Measurements from ENCODE around the gene ABHD17A. TPM values are rescaled to one million over a fixed set of nuclear protein-coding genes. Genes with fewer than 3 reads are reported as not detected.

The ABHD17A gene
- total and polyA plus RNA-seq, 2 of the 8 experiments (the other 6 are each of a cell fraction or from before 2014, with no cell fraction given), result 41.2 to 87.4 TPM

- no peak overlapping the region for H2BK20ac ChIP-seq (ENCODE audit: low read length)
- H3K4me2 ChIP-seq (ENCODE audit: insufficient read depth in 1 of 2, low read depth in 2 of 2, low read length in 2 of 2), result peak overlapping the region; percentile 37 to 58; a peak in 3 of 4 replicates
- H4K20me1 ChIP-seq (replicated peaks in 1 of 2; ENCODE audit: control insufficient read depth in 1 of 2, insufficient read depth in 2 of 2, low read length in 2 of 2), result peaks cover 14 to 23% of the 10 kb centered on the region in 2 experiments
- H3K56ac ChIP-seq (replicated peaks; ENCODE audit: insufficient read length, low read depth, low read length), result no peak overlapping the region
- 80% methylated on average over 26 of the region's 31 CpGs; no CpG with 5 or more reads in 1 of the 2 experiments for WGBS, 2 experiments (ENCODE audit: extremely low coverage in 1 of 2, insufficient coverage in 1 of 2, insufficient read length in 1 of 2, insufficient replicate concordance in 2 of 2, low coverage in 1 of 2, low lambda C conversion rate in 2 of 2, missing lambda C conversion rate in 1 of 2)
- no peak overlapping the region for H3K27ac ChIP-seq (ENCODE audit: low read depth, low read length)
- 0 out of 2 replicates have a peak overlapping the region, but pooled peaks have one; percentile 35 for H2BK5ac ChIP-seq (ENCODE audit: low read depth, low read length)
- H3K9ac ChIP-seq (replicated peaks in 1 of 4; ENCODE audit: extremely low read depth in 1 of 4, low read depth in 3 of 4, low read length in 3 of 4), result no peak overlapping the region
- H3K9me3 ChIP-seq (ENCODE audit: insufficient read depth in 2 of 2, low read depth in 1 of 2, low read length in 1 of 2), result no peaks in the 10 kb centered on the region
- no peak overlapping the region for H2AFZ ChIP-seq (ENCODE audit: low read length)
- peaks cover 0 to 36% (median 28%) of the 10 kb centered on the region in 4 experiments; a peak in 6 of 7 replicates for H3K4me1 ChIP-seq (replicated peaks in 1 of 4; ENCODE audit: control insufficient read depth in 3 of 4, insufficient read depth in 4 of 4, low read length in 3 of 4)
- H3K23ac ChIP-seq (ENCODE audit: insufficient read length), result no peak overlapping the region
- peak overlapping the region in 2 of 4 experiments; percentile 10 to 53; a peak in 3 of 8 replicates for H3K4me3 ChIP-seq (ENCODE audit: extremely low read depth in 1 of 4, insufficient read depth in 2 of 4, low read depth in 3 of 4, low read length in 4 of 4)
- no peak overlapping the region for H4K5ac ChIP-seq (ENCODE audit: insufficient read length, low read depth, low read length)
- H3K14ac ChIP-seq (ENCODE audit: insufficient read length), result no peak overlapping the region
- H3K36me3 ChIP-seq (ENCODE audit: control insufficient read depth in 2 of 4, insufficient read depth in 4 of 4, low read length in 3 of 4), result no peaks in the 10 kb centered on the region
- no peak overlapping the region for H2BK15ac ChIP-seq (ENCODE audit: low read length)
- ChIA-PET CTCF (ENCODE audit: partially characterized antibody) (interaction anchor here (0.8 to 2.5 kb wide), 7 partner anchors 7 to 55 kb away, joined by 3 to 14 read pairs (median 9); no protein-coding TSS in a partner anchor), POLR2A (ENCODE audit: partially characterized antibody) (interaction anchor here (1.2 to 1.3 kb wide), 2 partner anchors 10 to 14 kb away, joined by 3 to 4 read pairs; no protein-coding TSS in a partner anchor)
- no peak for DNase-seq (ENCODE audit: low read depth in 1 of 2, low spot score in 2 of 2)
- H4K8ac ChIP-seq (ENCODE audit: extremely low read depth, insufficient read depth, low read length), result peak overlapping the region; percentile 22
- H3K79me1 ChIP-seq (ENCODE audit: low read depth, low read length), result peaks cover 12% of the 10 kb centered on the region
- H2BK120ac ChIP-seq (replicated peaks; ENCODE audit: low read depth, low read length), result no peak overlapping the region
- no peak overlapping the region for H3K4ac ChIP-seq (replicated peaks; ENCODE audit: insufficient read length, low read depth, low read length)
- H4K91ac ChIP-seq (replicated peaks; ENCODE audit: insufficient read length, low read length), result no peak overlapping the region
- H3K23me2 ChIP-seq (ENCODE audit: low read depth, low read length), result peaks cover 3% of the 10 kb centered on the region; the same call in 1 of the 2 replicates
- no peaks in the 10 kb centered on the region for H3K27me3 ChIP-seq (replicated peaks in 1 of 4; ENCODE audit: control insufficient read depth in 3 of 4, extremely low read depth in 1 of 4, insufficient read depth in 3 of 4, low read length in 3 of 4)
- peak overlapping the region; percentile 39; the same call in 1 of the 2 replicates for H2BK12ac ChIP-seq (ENCODE audit: low read depth, low read length)
- FAIRE-seq, result no peak
- peaks cover 19 to 33% of the 10 kb centered on the region in 2 experiments for H3K79me2 ChIP-seq (ENCODE audit: control insufficient read depth in 1 of 2, insufficient read depth in 2 of 2, low read length in 2 of 2)
- no peak overlapping the region for H2AK5ac ChIP-seq (ENCODE audit: low read depth, low read length)
- no peak overlapping the region; the same call in 1 of the 2 replicates for H3K18ac ChIP-seq (ENCODE audit: extremely low read depth, low read length)
- TF ChIP-seq ASH2L (IDR thresholded peaks at IDR 0.05; ENCODE audit: low read length), result no peak
- TF ChIP-seq E2F6 (IDR thresholded peaks at IDR 0.05), result no peak; the same call in none of the 2 replicates
- TF ChIP-seq GTF2F1 (IDR thresholded peaks at IDR 0.05; ENCODE audit: borderline replicate concordance, low read depth, low read length), result no peak
- 0 out of 2 replicates have a peak, but pooled peaks have one; percentile 24 for TF ChIP-seq MAX (IDR thresholded peaks at IDR 0.05)
- peak; percentile 99 for TF ChIP-seq KDM1A (IDR thresholded peaks at IDR 0.05; ENCODE audit: borderline replicate concordance, low read length)
- peak; percentile 48 to 75 (median 74) for TF ChIP-seq CTCF (IDR thresholded peaks at IDR 0.05; ENCODE audit: control extremely low read depth in 1 of 3, insufficient read depth in 1 of 3, low read depth in 1 of 3, low read length in 3 of 3)
Measured at GRCh38 chr19:1850809-1851653, 34.3 kb downstream of the ABHD17A start.
